H4 (cell line): ENCODE data around the gene DOP1B. TPM values are rescaled to one million over a fixed set of nuclear protein-coding genes. Genes with fewer than 3 reads are reported as not detected.
"Not testable (repeated sequence)": the region's sequence is repeated elsewhere in the genome, so short reads cannot be mapped to it uniquely, and the experiment has no call there.

ENCODE experiments used
- DNase-seq: peaks from one replicate; pipeline ENCODE4 v3.0.0-alpha.2; 2015; ENCODE audit warnings: low spot score
- total RNA-seq: library from RNA; depleted of rRNA; stranded (reverse); fragments of >200 nt; shearing (Covaris generic); gene quantifications from 2 replicates; pipeline ENCODE4 v1.2.3, GENCODE V29; 2014; rRNA removed

DOP1B gene, protein sequence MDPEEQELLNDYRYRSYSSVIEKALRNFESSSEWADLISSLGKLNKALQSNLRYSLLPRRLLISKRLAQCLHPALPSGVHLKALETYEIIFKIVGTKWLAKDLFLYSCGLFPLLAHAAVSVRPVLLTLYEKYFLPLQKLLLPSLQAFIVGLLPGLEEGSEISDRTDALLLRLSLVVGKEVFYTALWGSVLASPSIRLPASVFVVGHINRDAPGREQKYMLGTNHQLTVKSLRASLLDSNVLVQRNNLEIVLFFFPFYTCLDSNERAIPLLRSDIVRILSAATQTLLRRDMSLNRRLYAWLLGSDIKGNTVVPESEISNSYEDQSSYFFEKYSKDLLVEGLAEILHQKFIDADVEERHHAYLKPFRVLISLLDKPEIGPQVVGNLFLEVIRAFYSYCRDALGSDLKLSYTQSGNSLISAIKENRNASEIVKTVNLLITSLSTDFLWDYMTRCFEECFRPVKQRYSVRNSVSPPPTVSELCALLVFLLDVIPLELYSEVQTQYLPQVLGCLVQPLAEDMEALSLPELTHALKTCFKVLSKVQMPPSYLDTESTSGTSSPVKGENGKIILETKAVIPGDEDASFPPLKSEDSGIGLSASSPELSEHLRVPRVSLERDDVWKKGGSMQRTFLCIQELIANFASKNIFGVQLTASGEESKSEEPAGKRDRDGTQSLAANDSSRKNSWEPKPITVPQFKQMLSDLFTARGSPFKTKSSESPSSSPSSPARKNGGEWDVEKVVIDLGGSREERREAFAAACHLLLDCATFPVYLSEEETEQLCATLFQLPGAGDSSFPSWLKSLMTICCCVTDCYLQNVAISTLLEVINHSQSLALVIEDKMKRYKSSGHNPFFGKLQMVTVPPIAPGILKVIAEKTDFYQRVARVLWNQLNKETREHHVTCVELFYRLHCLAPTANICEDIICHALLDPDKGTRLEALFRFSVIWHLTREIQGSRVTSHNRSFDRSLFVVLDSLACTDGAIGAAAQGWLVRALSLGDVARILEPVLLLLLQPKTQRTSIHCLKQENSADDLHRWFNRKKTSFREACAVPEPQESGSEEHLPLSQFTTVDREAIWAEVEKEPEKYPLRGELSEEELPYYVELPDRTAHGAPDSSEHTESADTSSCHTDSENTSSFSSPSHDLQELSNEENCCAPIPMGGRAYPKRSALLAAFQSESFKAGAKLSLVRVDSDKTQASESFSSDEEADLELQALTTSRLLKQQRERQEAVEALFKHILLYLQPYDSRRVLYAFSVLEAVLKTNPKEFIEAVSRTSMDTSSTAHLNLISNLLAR (N-terminal part only)
- total RNA-seq: 1.2 and 1.5 TPM in 2 replicates

DNA sequence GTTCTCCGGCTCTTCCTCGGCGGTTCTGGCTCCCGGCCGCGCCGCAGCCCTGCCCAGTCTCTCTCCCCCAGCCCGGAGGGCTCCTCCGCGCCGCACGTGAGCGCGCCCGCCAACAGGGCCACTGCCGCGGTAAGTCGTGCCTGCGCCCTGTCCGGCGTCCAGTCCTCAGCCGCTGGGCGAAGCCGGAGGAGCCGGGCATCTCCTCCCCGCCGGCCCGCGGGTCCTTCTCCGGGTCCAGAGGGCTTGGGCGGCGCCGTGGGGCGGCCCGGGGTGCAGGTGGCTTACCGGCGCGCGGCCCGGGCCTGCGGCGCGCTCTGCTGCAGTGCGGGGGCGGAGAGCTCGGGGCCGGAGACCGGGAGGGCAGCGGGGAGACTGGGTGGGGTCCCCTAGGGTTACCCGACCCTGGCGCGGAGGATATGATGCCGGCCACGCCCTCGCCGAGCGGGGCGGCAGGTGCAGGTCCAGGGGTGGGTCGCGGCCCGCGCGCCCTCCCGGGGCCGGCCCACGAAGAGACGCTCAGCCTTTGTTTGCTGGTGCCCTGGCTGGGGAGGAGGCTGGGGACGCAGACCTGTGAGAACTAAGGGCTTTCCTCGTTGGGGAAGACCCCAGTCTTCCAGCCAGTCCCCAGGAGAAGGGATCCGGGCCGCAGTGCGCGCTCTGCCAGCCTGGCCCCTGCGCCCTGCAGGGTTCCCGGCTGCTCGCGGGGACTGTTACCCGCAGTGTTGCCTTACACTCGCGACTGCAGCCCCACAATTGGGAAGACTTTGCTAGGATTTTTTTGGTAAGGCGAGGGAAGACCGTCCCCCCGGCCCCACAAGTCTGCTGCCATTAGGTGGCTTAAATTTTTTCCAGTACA lies at the start of gene DOP1B:
TSS of gene DOP1B (plus strand) at position 10 of the 856 bp plus-strand sequence. CDS start 7,910 bp downstream, outside the sequence.
- no peak for DNase-seq

DNA sequence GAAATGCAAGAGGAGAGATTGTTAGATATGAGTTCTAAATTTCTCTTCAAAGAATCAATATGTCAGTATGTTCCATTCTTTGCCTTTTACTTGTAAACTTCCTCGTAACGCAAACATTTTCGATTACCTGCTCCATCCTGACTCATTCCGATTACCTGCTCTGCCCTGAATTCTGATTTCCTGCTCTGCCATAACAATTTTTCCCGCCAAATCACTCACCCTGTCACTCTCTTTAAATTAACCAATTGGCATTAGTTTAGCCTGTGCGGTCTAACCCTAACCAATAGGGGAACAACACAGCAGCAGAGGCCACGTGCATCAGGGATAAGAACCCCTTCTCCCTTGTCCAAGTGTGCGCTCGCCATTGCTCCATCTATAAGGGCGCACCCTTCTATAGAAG lies 46.8 kb upstream of the DOP1B start:
- DNase-seq: no peak

- DNase-seq: no peak
Observed at GRCh38 chr21:36111238-36111637, 45.4 kb upstream of the DOP1B start.

DNA sequence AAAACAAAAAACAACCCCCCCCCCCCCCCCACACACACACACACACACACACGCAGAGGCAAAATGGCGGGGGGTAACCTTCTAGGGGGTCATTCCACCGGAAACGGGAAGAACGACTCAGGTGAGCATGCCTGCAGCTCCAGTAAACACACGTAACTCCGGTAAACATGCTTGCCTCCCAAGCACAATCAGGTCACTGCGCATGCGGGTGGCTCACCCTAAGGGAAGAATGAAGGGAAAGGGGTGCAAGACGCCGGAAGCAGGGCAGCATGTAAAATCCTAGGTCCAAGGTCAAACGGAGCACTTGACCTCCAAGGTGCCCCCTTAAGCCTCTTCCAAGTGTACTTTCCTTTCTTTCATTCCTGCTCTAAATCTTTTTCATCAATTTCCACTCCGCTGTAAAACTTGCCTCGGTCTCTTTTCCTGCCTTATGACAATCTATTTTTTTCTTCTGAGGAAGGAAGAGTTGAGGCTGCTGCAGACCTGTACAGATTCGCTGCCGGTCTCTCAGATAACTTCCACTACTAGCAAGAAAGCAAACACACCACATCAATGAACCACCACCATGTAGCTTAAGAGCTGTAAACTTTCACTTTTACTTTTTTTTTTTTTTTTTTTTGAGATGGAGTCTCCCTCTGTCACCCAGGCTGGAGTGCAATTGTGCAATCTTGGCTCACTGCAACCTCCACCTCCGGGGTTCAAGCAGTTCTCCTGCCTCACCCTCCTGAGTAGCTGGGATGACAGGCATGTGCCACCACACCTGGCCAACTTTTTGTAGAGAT lies 42.8 kb upstream of the DOP1B start:
- DNase-seq: no peak

DNA sequence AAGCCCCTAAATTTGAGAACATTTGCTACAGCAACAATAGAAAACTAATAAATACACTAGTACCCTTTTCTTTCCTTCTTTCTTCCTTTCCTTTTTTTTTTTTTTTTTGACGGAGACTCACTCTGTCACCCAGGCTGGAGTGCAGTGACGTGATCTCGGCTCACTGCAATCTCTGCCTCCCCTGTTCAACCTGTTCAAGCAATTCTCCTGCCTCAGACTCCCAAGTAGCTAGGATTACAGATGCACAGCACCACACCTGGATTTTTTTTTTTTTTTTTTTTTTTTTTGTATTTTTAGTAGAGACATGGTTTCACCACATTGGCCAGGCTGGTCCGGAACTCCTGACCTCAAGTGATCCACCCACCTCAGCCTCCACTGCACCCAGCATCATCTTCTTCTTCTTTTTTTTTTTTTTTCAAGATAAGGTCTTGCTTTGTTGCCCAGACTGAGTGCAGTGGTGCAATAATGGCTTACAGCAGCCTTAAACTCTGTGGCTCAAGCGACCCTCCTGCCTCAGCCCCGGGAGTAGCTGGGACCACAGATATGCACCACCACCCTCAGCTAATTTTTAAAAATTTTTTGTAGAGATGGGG lies 41.4 kb upstream of the DOP1B start:
- no peak for DNase-seq

DNA sequence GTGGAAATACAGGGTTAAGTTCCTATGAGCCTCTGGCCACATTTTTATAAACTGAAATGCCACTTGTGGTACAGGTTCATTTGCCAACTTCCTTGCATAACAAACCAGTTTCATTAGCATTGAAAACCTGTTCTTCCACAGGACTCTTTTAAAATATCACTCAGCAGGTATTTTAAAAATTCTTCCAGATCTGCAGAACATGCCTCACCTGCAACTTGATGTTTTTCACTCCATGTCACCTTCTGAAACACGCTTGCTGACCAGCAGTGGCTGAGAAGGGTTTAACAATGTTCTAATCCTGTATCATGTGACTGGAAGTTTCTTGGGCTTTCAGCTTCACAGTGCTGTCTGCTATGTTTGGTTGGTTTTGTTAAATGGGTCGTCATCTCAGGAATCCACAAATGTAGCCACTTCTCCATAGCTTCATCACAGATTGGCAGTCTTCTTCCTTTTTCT lies 39.3 kb upstream of the DOP1B start:
- no peak for DNase-seq

DNA sequence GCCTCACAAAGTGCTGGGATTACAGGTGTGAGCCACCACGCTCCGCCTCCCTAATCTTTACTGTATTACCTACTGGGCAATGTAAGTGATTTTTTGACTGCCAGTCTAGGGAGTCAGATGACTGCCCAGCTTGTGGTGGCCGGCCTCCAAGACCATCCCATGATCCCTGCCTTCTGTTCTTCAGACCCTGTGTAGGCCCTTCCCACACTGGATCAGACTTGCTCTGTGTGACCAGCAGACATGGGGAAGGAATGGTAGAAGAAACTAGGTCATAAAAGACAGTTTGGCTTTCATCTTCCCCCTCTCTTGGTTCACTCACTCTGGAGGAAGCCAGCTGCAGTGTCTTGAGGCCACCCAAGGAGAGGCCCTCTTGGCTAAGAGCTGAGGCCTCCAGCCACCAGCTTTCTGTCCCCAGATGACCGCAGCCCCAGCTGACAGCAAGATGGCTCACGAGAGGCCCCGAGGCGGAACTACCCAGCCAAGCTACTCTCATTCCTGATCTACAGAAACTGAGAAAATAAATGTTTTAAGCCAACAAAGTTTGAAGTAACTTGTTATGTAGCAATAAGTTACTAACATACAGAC lies 36.2 kb upstream of the DOP1B start:
- DNase-seq: no peak

DNA sequence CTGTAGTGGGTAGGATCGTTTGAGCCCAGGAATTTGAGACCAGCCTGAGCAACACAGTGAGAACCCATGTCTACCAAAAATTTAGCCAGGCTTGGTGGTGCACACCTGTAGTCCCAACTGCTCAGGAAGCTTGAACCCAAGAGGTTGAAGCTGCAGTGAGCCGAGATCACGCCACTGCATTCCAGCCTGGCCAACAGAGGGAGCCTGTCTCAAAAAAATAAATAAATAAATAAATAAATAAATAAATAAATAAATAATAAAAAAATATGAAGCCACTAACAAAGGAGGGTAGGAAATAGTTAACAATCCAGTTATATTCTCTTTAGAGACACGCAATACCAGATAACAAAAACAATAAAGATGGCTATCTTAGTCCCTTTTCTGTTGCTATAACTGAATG lies 33.6 kb upstream of the DOP1B start:
- no peak for DNase-seq

DNA sequence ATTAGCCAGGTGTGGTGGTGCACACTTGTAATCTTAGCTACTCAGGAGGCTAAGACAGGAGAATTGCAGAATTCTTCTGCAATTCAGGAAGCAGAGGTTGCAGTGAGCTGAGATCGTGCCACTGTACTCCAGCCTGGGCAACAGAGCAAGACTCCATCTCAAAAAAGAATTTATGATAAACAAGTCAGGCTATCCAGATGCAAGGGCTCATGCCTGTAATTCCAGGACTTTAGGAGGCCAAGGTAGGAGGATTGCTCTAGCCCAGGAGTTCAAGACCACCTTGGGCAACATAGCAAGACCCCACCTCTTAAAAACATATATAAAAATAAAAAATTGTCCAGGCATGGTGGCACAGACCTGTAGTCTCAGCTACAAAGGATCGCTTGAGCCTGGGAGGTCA lies 32.2 kb upstream of the DOP1B start:
- no peak for DNase-seq

DNA sequence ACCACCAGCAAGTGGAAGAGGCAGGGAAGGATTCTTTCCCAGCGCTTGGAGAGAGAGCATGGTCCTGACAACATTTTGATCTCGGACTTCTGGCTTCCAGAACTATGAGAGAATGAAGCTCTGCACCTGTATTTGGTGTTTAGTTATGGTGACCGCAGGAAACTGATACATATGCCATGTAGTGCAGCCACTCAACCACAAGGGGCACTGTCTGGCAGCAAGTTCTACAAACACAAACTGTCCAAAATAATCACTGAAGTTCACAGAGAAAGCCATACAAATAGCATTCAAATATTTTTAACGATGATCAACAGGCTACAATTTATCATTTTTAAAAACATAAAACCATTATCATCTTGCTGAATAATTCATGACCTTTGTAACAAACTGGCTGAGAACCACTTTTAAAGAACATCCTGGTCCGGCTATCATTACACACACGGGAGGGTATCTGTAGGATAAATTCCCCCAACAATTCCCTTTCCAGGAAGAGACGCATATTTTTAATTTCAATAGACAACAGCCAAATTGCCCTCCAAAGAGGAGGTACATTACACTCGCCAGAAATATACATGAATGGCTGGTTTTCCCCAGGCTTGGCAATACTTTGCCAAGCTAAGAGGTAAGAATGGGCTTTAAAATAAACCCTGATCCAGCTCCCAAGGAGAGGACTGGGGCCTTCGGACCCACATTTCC lies 31.0 kb upstream of the DOP1B start:
- peak; percentile 75 for DNase-seq

DNA sequence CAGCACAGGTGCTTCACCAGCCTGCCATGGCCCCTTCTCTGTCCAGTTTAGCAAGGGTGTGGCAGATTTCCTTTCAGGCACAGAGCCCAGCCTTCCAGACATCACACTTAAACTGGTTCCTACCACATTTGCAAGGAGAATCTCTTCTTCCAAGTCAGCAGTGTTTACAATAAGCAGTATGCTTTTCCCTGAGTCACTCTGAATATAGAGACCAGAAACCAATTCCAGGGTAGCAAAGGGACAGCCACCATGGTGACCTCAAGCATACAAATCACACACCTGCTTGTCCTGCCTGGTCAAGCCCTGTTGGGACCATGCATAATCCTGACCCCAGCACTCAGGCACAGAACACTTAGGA lies 30.4 kb upstream of the DOP1B start:
- DNase-seq: peak; percentile 80

GRCh38 chr21:36126621-36127110 lies 30.0 kb upstream of the DOP1B start:
- no peak for DNase-seq

DNA sequence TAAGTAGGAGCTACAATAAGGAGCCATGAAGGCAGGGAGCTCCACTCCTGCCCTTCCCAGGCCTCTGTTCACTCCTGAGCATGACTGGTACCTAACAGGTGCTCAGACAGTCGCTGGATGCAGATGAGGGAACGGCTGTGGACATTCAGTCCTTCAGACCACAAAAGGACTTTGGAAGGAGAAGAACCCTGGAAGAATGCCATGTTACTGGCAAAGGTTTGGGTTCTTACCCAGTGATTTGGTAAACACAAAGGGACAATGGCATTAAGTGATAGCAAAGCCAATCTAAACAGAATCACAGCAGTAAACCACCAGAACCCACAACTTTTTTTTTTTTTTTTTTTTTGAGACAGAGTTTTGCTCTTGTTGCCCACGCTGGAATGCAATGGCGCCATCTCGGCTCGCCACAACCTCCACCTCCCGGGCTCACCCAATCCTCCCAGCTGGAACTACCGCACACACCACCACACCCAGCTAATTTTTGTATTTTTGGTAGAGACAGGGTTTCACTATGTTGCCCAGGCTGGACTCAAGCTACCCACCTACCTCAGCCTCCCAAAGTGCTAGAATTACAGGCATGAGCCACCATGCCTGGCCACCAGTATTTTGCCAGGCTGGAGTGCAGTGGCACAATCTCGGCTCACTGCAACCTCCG lies 29.2 kb upstream of the DOP1B start:
- peak; percentile 91 for DNase-seq

DNA sequence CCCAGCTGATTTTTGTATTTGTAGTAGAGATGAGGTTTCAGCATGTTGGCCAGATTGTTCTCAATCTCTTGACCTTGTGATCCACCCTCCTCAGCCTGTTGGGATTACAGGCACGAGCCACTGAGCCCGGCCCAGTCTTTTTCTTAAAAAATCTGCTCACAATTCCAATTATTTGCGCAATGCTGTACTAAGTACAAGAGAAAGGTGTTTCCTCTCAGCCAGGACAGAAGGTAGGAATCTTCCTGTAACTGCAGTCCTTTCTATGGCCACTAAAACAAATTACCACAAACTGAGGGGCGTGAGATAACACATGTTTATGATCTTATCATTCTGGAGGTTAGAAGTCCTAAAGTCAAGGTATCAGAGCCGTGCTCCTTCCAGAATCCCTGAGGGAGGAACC lies 28.6 kb upstream of the DOP1B start:
- DNase-seq: no peak

GRCh38 chr21:36129219-36129618 lies 27.4 kb upstream of the DOP1B start:
- DNase-seq: no peak

GRCh38 chr21:36130414-36130762 lies 26.2 kb upstream of the DOP1B start:
- not testable (repeated sequence) for DNase-seq

DNA sequence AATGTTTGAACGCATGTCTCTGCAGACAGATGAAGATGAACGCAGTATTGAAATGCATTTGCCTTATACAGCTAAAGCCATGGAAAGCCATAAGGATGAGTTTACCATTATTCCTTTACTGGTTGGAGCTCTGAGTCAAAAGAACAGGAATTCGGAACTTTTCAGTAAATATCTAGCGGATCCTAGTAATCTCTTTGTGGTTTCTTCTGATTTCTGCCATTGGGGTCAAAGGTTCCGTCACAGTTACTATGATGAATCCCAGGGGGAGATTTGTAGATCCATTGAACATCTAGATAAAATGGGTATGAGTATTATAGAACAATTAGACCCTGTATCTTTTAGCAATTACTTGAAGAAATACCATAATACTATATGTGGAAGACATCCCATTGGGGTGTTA lies 25.8 kb upstream of the DOP1B start:
- not testable (repeated sequence) for DNase-seq

DNA sequence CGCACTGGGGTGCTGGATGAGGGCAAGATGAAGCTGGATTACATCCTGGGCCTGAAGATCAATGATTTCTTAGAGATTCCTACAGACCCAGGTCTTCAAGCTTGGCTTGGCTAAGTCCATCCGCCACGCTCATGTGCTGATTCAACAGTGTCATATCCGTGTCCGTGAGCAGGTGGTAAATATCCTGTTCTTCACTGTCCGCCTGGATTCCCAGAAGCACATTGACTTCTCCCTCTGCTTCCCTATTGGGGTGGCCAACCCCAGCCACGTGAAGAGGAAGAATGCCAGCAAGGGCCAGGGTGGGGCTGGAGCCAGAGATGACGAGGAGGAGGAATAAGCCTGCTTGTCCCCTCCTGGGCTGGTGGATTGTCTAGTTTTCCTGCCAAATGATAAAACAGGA lies 23.9 kb upstream of the DOP1B start:
- no peak for DNase-seq
